ENCODE measurements around the gene RHOJ. TPM values are rescaled to one million over a fixed set of nuclear protein-coding genes. Genes with fewer than 3 reads are reported as not detected.

RHOJ gene
- total RNA-seq, 1 experiment from 2014 or later: not detected

- no peak for DNase-seq (ENCODE audit: low spot score)
These were observed 1.6 kb downstream of the RHOJ start for GRCh38 chr14:63205866-63206265.

- DNase-seq (ENCODE audit: low spot score): no peak
These were observed 4.9 kb downstream of the RHOJ start for GRCh38 chr14:63209160-63209559.

- DNase-seq (ENCODE audit: low spot score): no peak
These were observed 6.6 kb downstream of the RHOJ start for GRCh38 chr14:63210812-63211211.

GRCh38 chr14:63212209-63212608 is 8.0 kb downstream of the RHOJ start:
- no peak for DNase-seq (ENCODE audit: low spot score)

- DNase-seq (ENCODE audit: low spot score): no peak
These were observed 8.7 kb downstream of the RHOJ start for GRCh38 chr14:63212776-63213500.

GRCh38 chr14:63214417-63215196 is 10.4 kb downstream of the RHOJ start:
- no peak for DNase-seq (ENCODE audit: low spot score)

- no peak for DNase-seq (ENCODE audit: low spot score)
These were observed 16.3 kb downstream of the RHOJ start for GRCh38 chr14:63220526-63220925.

GRCh38 chr14:63223596-63223995 is 19.4 kb downstream of the RHOJ start:
- DNase-seq (ENCODE audit: low spot score): no peak

- no peak for DNase-seq (ENCODE audit: low spot score)
These were observed 20.0 kb downstream of the RHOJ start for GRCh38 chr14:63224196-63224595.

- no peak for DNase-seq (ENCODE audit: low spot score)
These were observed 24.0 kb downstream of the RHOJ start for GRCh38 chr14:63228217-63228616.

GRCh38 chr14:63229330-63230059 is 25.3 kb downstream of the RHOJ start:
- no peak for DNase-seq (ENCODE audit: low spot score)

GRCh38 chr14:63231766-63232165 is 27.5 kb downstream of the RHOJ start:
- DNase-seq (ENCODE audit: low spot score): no peak

- no peak for DNase-seq (ENCODE audit: low spot score)
These were observed 33.5 kb downstream of the RHOJ start for GRCh38 chr14:63237791-63238190.

GRCh38 chr14:63240221-63240620 is 36.0 kb downstream of the RHOJ start:
- DNase-seq (ENCODE audit: low spot score): no peak

GRCh38 chr14:63241096-63241495 is 36.9 kb downstream of the RHOJ start:
- no peak for DNase-seq (ENCODE audit: low spot score)

- no peak for DNase-seq (ENCODE audit: low spot score)
These were observed 39.4 kb downstream of the RHOJ start for GRCh38 chr14:63243646-63244045.

GRCh38 chr14:63245893-63246292 is 41.6 kb downstream of the RHOJ start:
- no peak for DNase-seq (ENCODE audit: low spot score)

GRCh38 chr14:63248211-63248610 is 44.0 kb downstream of the RHOJ start:
- no peak for DNase-seq (ENCODE audit: low spot score)

- no peak for DNase-seq (ENCODE audit: low spot score)
These were observed 44.8 kb downstream of the RHOJ start for GRCh38 chr14:63249092-63249491.

GRCh38 chr14:63257299-63257698 is 53.1 kb downstream of the RHOJ start:
- no peak for DNase-seq (ENCODE audit: low spot score)

GRCh38 chr14:63262446-63262845 is 58.2 kb downstream of the RHOJ start:
- no peak for DNase-seq (ENCODE audit: low spot score)

GRCh38 chr14:63266106-63266505 is 61.9 kb downstream of the RHOJ start:
- DNase-seq (ENCODE audit: low spot score): no peak
